ENCODE results near the gene TRPC1. TPM values are rescaled to one million over a fixed set of nuclear protein-coding genes. Genes with fewer than 3 reads are reported as not detected.
"Not testable (repeated sequence)": the region's sequence is repeated elsewhere in the genome, so short reads cannot be mapped to it uniquely, and the experiment has no call there.

Gene TRPC1
- total RNA-seq, 4 donors from 2014 or later, result 18.8 to 46.7 (median 23.4) TPM

GRCh38 chr3:142709207-142709606 lies 14.6 kb upstream of the TRPC1 start:
- peaks cover 0 to 6% (median 0%) of the 10 kb centered on the region in 3 donors for H3K4me1 ChIP-seq
- no peaks in the 10 kb centered on the region for H3K27me3 ChIP-seq
- ATAC-seq, result no peak
- no peak overlapping the region for H3K4me3 ChIP-seq
- H3K36me3 ChIP-seq, result no peaks in the 10 kb centered on the region
- no peak for TF ChIP-seq CTCF (IDR thresholded peaks at IDR 0.05)
- no peak for TF ChIP-seq EP300 (IDR thresholded peaks at IDR 0.05)
- TF ChIP-seq POLR2A (IDR thresholded peaks at IDR 0.05), result no peak
- no peak for TF ChIP-seq POLR2AphosphoS5 (IDR thresholded peaks at IDR 0.05)
- no peaks in the 10 kb centered on the region for H3K9me3 ChIP-seq
- no peak overlapping the region for H3K27ac ChIP-seq
- no CpG with 5 or more reads among the region's 5 CpGs for WGBS, 2 donors (ENCODE audit: low coverage in 1 of 2)

GRCh38 chr3:142714882-142715281 lies 9.0 kb upstream of the TRPC1 start:
- H3K9me3 ChIP-seq, H3K36me3 ChIP-seq, H3K27ac ChIP-seq, H3K27me3 ChIP-seq, ATAC-seq, H3K4me3 ChIP-seq, H3K4me1 ChIP-seq: not testable (repeated sequence)
- 68% methylated on average over 3 of the region's 3 CpGs; no CpG with 5 or more reads in 1 of the 2 donors for WGBS, 2 donors (ENCODE audit: low coverage in 1 of 2)

- ATAC-seq, result no peak
- Histone ChIP-seq H3K4me3 (no peak overlapping the region), H3K9me3 (no peaks in the 10 kb centered on the region), H3K27me3 (no peaks in the 10 kb centered on the region), H3K4me1 (no peaks in the 10 kb centered on the region), H3K36me3 (no peaks in the 10 kb centered on the region), H3K27ac (no peak overlapping the region)
- 85 to 86% methylated on average over 1 to 4 of the region's 4 CpGs for WGBS, 2 donors (ENCODE audit: low coverage in 1 of 2)
- TF ChIP-seq CTCF (IDR thresholded peaks at IDR 0.05) (no peak), POLR2A (IDR thresholded peaks at IDR 0.05) (no peak)
Observed at GRCh38 chr3:142716102-142716501, 7.7 kb upstream of the TRPC1 start.

GRCh38 chr3:142723665-142723967 lies 218 bp upstream of the TRPC1 start:
- Histone ChIP-seq H3K27me3 (no peaks in the 10 kb centered on the region), H3K4me1 (peaks cover 0 to 35% (median 4%) of the 10 kb centered on the region in 3 donors), H3K36me3 (peaks cover 0 to 3% of the 10 kb centered on the region in 2 donors), H3K4me3 (peak overlapping the region; percentile 88 to 91), H3K9me3 (no peaks in the 10 kb centered on the region), H3K27ac (peak overlapping the region in 3 of 4 donors; percentile 95 to 99 (median 97))
- peak; percentile 22 for ATAC-seq
- 0% methylated on average over 6 of the region's 10 CpGs for WGBS, 2 donors (ENCODE audit: low coverage in 1 of 2)
- TF ChIP-seq POLR2AphosphoS5 (IDR thresholded peaks at IDR 0.05) (no peak), EP300 (IDR thresholded peaks at IDR 0.05) (no peak), CTCF (IDR thresholded peaks at IDR 0.05) (no peak), POLR2A (IDR thresholded peaks at IDR 0.05) (no peak)

- peak; percentile 42 for ATAC-seq
- peak overlapping the region; percentile 88 to 91 for H3K4me3 ChIP-seq
Observed at GRCh38 chr3:142724682-142725356, 985 bp downstream of the TRPC1 start.

More at GRCh38 chr3:142724682-142725356, 985 bp downstream of the TRPC1 start:
- peak in 1 of 4 experiments; percentile 47 for TF ChIP-seq CTCF (IDR thresholded peaks at IDR 0.05)
- no peak for TF ChIP-seq POLR2AphosphoS5 (IDR thresholded peaks at IDR 0.05)
- Histone ChIP-seq H3K4me1 (peaks cover 0 to 35% (median 4%) of the 10 kb centered on the region in 3 donors), H3K27ac (peak overlapping the region; percentile 82 to 99 (median 96)), H3K27me3 (no peaks in the 10 kb centered on the region), H3K9me3 (no peaks in the 10 kb centered on the region), H3K36me3 (peaks cover 0 to 8% of the 10 kb centered on the region in 2 donors)
- 1 to 6% methylated on average over 9 to 11 of the region's 35 CpGs for WGBS, 2 donors (ENCODE audit: low coverage in 1 of 2)

All from gastroesophageal sphincter (tissue), 4 donors.